RWPE1 (cell line): ENCODE data around the gene STARD7.

ENCODE experiments used
- CTCF ChIA-PET: fragments of 350-600 bp; sonication (Branson Sonifier 250); formaldehyde crosslinking; extraction: SDS; loops from one replicate; lab custom pipeline; 2021; lab: Yijun Ruan, JAX
- POLR2A ChIA-PET: fragments of 400-600 bp; formaldehyde crosslinking; extraction: SDS; loops from one replicate; lab custom pipeline; 2020; ENCODE audit warnings: antibody characterized with exemption; ENCODE audit not compliant: low non-redundant PET; lab: Yijun Ruan, JAX
- DNase-seq: peaks from one replicate; pipeline ENCODE4 v3.0.0; 2012; ENCODE audit warnings: low spot score
- H3K27ac ChIP-seq: fragments of 450-650 bp; 2 replicates; pipeline ENCODE4 v1.5.1; 2017
- CTCF ChIP-seq: fragments of 450-650 bp; conservative IDR thresholded peaks from 2 replicates; pipeline ENCODE4 v1.5.1; 2017; ENCODE audit warnings: low read depth, mild to moderate bottlenecking

The STARD7 gene

GRCh38 chr2:96157649-96158553 is 50.7 kb downstream of the STARD7 start:
- no peak for TF ChIP-seq CTCF
- ChIA-PET POLR2A (no interaction called here), CTCF (interaction anchor here (0.8 to 1.4 kb wide), 2 partner anchors 16 to 19 kb away, joined by 3 to 6 read pairs; partner anchors contain the start of gene ASTL)
- no peak for DNase-seq
- H3K27ac ChIP-seq, result no peak overlapping the region

- no peak overlapping the region for H3K27ac ChIP-seq
- ChIA-PET POLR2A (no interaction called here), CTCF (no interaction called here)
- no peak for DNase-seq
- no peak for TF ChIP-seq CTCF
Observed at GRCh38 chr2:96156926-96157648, 51.5 kb downstream of the STARD7 start.

GRCh38 chr2:96156011-96156820 is 52.4 kb downstream of the STARD7 start:
- TF ChIP-seq CTCF, result no peak
- POLR2A ChIA-PET, result no interaction called here
- DNase-seq, result no peak
- CTCF ChIA-PET, result interaction anchor here (0.6 kb wide), 1 partner anchor 84 kb away, joined by 3 read pairs; no protein-coding TSS in a partner anchor
- no peak overlapping the region for H3K27ac ChIP-seq

- POLR2A ChIA-PET, result no interaction called here
Observed at GRCh38 chr2:96154506-96155380, 53.9 kb downstream of the STARD7 start.

GRCh38 chr2:96153991-96154431 is 54.6 kb downstream of the STARD7 start:
- POLR2A ChIA-PET, result no interaction called here
- CTCF ChIA-PET, result no interaction called here
- no peak for TF ChIP-seq CTCF
- no peak for DNase-seq
- no peak overlapping the region for H3K27ac ChIP-seq

More at GRCh38 chr2:96154506-96155380, 53.9 kb downstream of the STARD7 start:
- no peak for TF ChIP-seq CTCF
- no peak for DNase-seq
- CTCF ChIA-PET, result no interaction called here
- H3K27ac ChIP-seq, result no peak overlapping the region
